Type B pancreatic cell (in vitro differentiated cells): ENCODE measurements around the gene NKAIN2. TPM values are rescaled to one million over a fixed set of nuclear protein-coding genes. Genes with fewer than 3 reads are reported as not detected.
A peak's percentile ranks its signal among the peaks of the same experiment; 100 is the strongest.

Experiments used
- DNase-seq: peaks from one replicate; pipeline ENCODE4 v3.0.0; 2021; ENCODE audit warnings: mixed read lengths; ENCODE audit not compliant: unreplicated experiment; ENCODE audit errors: extremely low spot score
- H3K27ac Mint-ChIP-seq: 2 replicates; pipeline ENCODE4 v1.8.0; 2021; ENCODE audit warnings: mild to moderate bottlenecking, mixed read lengths
- H3K27me3 Mint-ChIP-seq: 2 replicates; pipeline ENCODE4 v1.8.0; 2021; ENCODE audit warnings: mixed read lengths
- H3K36me3 Mint-ChIP-seq: 2 replicates; pipeline ENCODE4 v1.8.0; 2021; ENCODE audit warnings: mixed read lengths
- H3K4me1 Mint-ChIP-seq: one replicate; pipeline ENCODE4 v1.8.0; 2021; ENCODE audit warnings: mixed read lengths; ENCODE audit not compliant: unreplicated experiment
- H3K4me3 Mint-ChIP-seq: 2 replicates; pipeline ENCODE4 v1.8.0; 2021; ENCODE audit warnings: mild to moderate bottlenecking, mixed read lengths
- H3K9me3 Mint-ChIP-seq: 2 replicates; pipeline ENCODE4 v1.8.0; 2021; ENCODE audit warnings: mixed read lengths
- CTCF ChIP-seq: fragments of 200-600 bp; sonication (generic); conservative IDR thresholded peaks from 2 replicates; pipeline ENCODE4 v1.5.0; 2021; ENCODE audit warnings: antibody characterized with exemption, mild to moderate bottlenecking
- total RNA-seq: library from RNA; stranded (reverse); gene quantifications from 2 replicates; pipeline ENCODE4 v1.2.1, GENCODE V29; 2021; ENCODE audit warnings: low replicate concordance

The NKAIN2 gene
- total RNA-seq, 1 donor from 2014 or later, result 1.7 TPM

GRCh38 chr6:123945386-123945785 lies 141.7 kb downstream of the NKAIN2 start:
- DNase-seq, result no peak
- no peak overlapping the region for H3K4me3 Mint-ChIP-seq
- H3K9me3 Mint-ChIP-seq, result no peaks in the 10 kb centered on the region
- H3K36me3 Mint-ChIP-seq, result no peaks in the 10 kb centered on the region
- no peak for TF ChIP-seq CTCF
- H3K4me1 Mint-ChIP-seq, result peaks cover 5% of the 10 kb centered on the region
- H3K27me3 Mint-ChIP-seq, result no peaks in the 10 kb centered on the region
- H3K27ac Mint-ChIP-seq, result no peak overlapping the region

- Mint-ChIP-seq H3K4me3 (no peak overlapping the region), H3K27ac (no peak overlapping the region), H3K9me3 (no peaks in the 10 kb centered on the region), H3K36me3 (no peaks in the 10 kb centered on the region), H3K4me1 (no peaks in the 10 kb centered on the region), H3K27me3 (no peaks in the 10 kb centered on the region)
- DNase-seq, result no peak
- TF ChIP-seq CTCF, result no peak
Observed at GRCh38 chr6:123953920-123954319, 150.3 kb downstream of the NKAIN2 start.

- Mint-ChIP-seq H3K27ac (no peak overlapping the region), H3K4me1 (no peaks in the 10 kb centered on the region), H3K4me3 (no peak overlapping the region), H3K9me3 (no peaks in the 10 kb centered on the region), H3K36me3 (no peaks in the 10 kb centered on the region), H3K27me3 (no peaks in the 10 kb centered on the region)
- no peak for DNase-seq
- TF ChIP-seq CTCF, result no peak
Observed at GRCh38 chr6:123956492-123957139, 153.0 kb downstream of the NKAIN2 start.

GRCh38 chr6:123962508-123962907 lies 158.8 kb downstream of the NKAIN2 start:
- H3K4me1 Mint-ChIP-seq, result no peaks in the 10 kb centered on the region
- DNase-seq, result no peak

GRCh38 chr6:123965894-123966293 lies 162.2 kb downstream of the NKAIN2 start:
- Mint-ChIP-seq H3K36me3 (no peaks in the 10 kb centered on the region), H3K4me3 (no peak overlapping the region), H3K27ac (no peak overlapping the region), H3K9me3 (no peaks in the 10 kb centered on the region), H3K4me1 (no peaks in the 10 kb centered on the region), H3K27me3 (peaks cover 6% of the 10 kb centered on the region)
- DNase-seq, result no peak
- peak; percentile 61 for TF ChIP-seq CTCF

More at GRCh38 chr6:123962508-123962907, 158.8 kb downstream of the NKAIN2 start:
- Mint-ChIP-seq H3K36me3 (no peaks in the 10 kb centered on the region), H3K27ac (peak overlapping the region; percentile 40), H3K27me3 (peaks cover 6% of the 10 kb centered on the region), H3K9me3 (no peaks in the 10 kb centered on the region), H3K4me3 (no peak overlapping the region)
- no peak for TF ChIP-seq CTCF
